ENCODE results near the gene PLAAT5. TPM values are rescaled to one million over a fixed set of nuclear protein-coding genes. Genes with fewer than 3 reads are reported as not detected.

PLAAT5 gene
- total and polyA plus RNA-seq, 2 of the 13 experiments (the other 11 are each of a cell fraction or from before 2014, with no cell fraction given) = not detected

DNA sequence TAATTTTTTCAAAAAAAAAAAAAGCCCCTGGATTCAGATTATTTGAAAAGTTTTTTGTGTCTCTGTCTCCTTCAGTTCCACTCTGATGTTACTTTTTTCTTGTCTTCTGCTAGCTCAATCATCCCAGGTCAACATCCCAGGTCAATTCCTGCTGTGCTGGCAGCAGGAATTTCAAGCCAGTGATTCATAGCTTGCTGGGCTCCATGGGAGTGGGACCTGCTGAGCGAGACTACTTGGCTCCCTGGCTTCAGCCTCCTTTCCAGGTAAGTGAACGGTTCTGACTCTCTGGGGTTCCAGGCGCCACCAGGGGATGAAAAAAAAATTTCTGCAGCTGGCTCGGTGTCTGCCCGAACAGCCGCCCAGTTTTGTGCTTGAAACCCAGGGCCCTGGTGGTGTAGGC lies 31.4 kb downstream of the PLAAT5 start:
- ChIA-PET POLR2A (no interaction called here), CTCF (ENCODE audit: low intra/inter-chr PET ratio, low total read pairs) (no interaction called here)
- Histone ChIP-seq H3K27ac (ENCODE audit: extremely low read length, insufficient read depth, low read length) (no peak overlapping the region), H4K20me1 (ENCODE audit: insufficient read depth, low read length) (no peaks in the 10 kb centered on the region), H3K4me3 (replicated peaks in 1 of 3; ENCODE audit: insufficient read depth in 1 of 3, low read depth in 2 of 3, low read length in 3 of 3) (no peak overlapping the region), H3K79me2 (ENCODE audit: insufficient read depth, low read length) (no peaks in the 10 kb centered on the region), H3K36me3 (replicated peaks in 1 of 2; ENCODE audit: control insufficient read depth in 1 of 2, insufficient read depth in 2 of 2, low read length in 2 of 2) (no peaks in the 10 kb centered on the region), H3K4me1 (ENCODE audit: insufficient read depth, low read length) (no peaks in the 10 kb centered on the region), H3K27me3 (ENCODE audit: control insufficient read depth in 1 of 2, insufficient read depth in 2 of 2, low read length in 2 of 2) (0 out of 5 replicates have a peak, but pooled peaks cover 1 to 4% of the 10 kb centered on the region in 2 experiments), H3K9ac (ENCODE audit: insufficient read depth, low read depth, low read length) (no peak overlapping the region), H3K9me3 (ENCODE audit: low read length) (no peaks in the 10 kb centered on the region), H2AFZ (ENCODE audit: low read length) (no peak overlapping the region), H3K4me2 (ENCODE audit: low read depth, low read length) (no peak overlapping the region)
- in situ Hi-C loops (cut with HindIII; ENCODE audit: extremely low pct_ligation_motif_present, low pct_unique_long_range_greater_than_20kb) = no loop called here
- TF ChIP-seq SP140L (CRISPR knock-in tag; IDR thresholded peaks at IDR 0.05; ENCODE audit: borderline replicate concordance) (no peak), ATF7-NPFF (CRISPR knock-in tag; IDR thresholded peaks at IDR 0.05; ENCODE audit: low read depth) (no peak), ZNF549 (CRISPR knock-in tag; IDR thresholded peaks at IDR 0.05) (no peak), PAF1 (CRISPR knock-in tag; IDR thresholded peaks at IDR 0.05) (no peak), ZNF24 (IDR thresholded peaks at IDR 0.05) (no peak), GZF1 (CRISPR knock-in tag; IDR thresholded peaks at IDR 0.05) (no peak), ZSCAN30 (CRISPR knock-in tag; IDR thresholded peaks at IDR 0.05) (no peak), ZNF891 (CRISPR knock-in tag; IDR thresholded peaks at IDR 0.05) (no peak), MYC (CRISPR knock-in tag; IDR thresholded peaks at IDR 0.05; ENCODE audit: borderline replicate concordance) (no peak), ZNF3 (CRISPR knock-in tag; IDR thresholded peaks at IDR 0.05) (no peak), NR2F1 (CRISPR knock-in tag; IDR thresholded peaks at IDR 0.05) (no peak)
- TF ChIP-seq, protein P1, sequence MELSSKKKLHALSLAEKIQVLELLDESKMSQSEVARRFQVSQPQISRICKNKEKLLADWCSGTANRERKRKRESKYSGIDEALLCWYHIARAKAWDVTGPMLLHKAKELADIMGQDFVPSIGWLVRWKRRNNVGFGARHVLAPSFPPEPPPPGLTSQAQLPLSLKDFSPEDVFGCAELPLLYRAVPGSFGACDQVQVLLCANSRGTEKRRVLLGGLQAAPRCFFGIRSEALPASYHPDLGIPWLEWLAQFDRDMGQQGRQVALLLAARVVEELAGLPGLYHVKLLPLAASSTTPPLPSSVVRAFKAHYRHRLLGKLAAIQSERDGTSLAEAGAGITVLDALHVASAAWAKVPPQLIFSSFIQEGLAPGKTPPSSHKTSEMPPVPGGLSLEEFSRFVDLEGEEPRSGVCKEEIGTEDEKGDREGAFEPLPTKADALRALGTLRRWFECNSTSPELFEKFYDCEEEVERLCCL (CRISPR knock-in tag; IDR thresholded peaks at IDR 0.05; ENCODE audit: borderline replicate concordance) = no peak
- TF ChIP-seq, protein P2, sequence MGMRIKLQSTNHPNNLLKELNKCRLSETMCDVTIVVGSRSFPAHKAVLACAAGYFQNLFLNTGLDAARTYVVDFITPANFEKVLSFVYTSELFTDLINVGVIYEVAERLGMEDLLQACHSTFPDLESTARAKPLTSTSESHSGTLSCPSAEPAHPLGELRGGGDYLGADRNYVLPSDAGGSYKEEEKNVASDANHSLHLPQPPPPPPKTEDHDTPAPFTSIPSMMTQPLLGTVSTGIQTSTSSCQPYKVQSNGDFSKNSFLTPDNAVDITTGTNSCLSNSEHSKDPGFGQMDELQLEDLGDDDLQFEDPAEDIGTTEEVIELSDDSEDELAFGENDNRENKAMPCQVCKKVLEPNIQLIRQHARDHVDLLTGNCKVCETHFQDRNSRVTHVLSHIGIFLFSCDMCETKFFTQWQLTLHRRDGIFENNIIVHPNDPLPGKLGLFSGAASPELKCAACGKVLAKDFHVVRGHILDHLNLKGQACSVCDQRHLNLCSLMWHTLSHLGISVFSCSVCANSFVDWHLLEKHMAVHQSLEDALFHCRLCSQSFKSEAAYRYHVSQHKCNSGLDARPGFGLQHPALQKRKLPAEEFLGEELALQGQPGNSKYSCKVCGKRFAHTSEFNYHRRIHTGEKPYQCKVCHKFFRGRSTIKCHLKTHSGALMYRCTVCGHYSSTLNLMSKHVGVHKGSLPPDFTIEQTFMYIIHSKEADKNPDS (CRISPR knock-in tag; IDR thresholded peaks at IDR 0.05) = no peak
- TF ChIP-seq, protein P3, sequence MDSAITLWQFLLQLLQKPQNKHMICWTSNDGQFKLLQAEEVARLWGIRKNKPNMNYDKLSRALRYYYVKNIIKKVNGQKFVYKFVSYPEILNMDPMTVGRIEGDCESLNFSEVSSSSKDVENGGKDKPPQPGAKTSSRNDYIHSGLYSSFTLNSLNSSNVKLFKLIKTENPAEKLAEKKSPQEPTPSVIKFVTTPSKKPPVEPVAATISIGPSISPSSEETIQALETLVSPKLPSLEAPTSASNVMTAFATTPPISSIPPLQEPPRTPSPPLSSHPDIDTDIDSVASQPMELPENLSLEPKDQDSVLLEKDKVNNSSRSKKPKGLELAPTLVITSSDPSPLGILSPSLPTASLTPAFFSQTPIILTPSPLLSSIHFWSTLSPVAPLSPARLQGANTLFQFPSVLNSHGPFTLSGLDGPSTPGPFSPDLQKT (CRISPR knock-in tag; IDR thresholded peaks at IDR 0.05; ENCODE audit: borderline replicate concordance) = no peak
- ATAC-seq (no peak), DNase-seq (ENCODE audit: low spot score) (no peak), FAIRE-seq (no peak)
- BruUV-seq (replicated peaks) = no TSS peak
- intact Hi-C loops (cut with micrococcal nuclease; ENCODE audit: unreplicated experiment) = no loop called here
- 31% methylated on average over 3 of the region's 6 CpGs for WGBS (ENCODE audit: low lambda C conversion rate)

All from HepG2 (cell line).